Activated naive CD4-positive, alpha-beta T cell treated with anti-CD3 and anti-CD28 coated beads, Interleukin-2, amount 50 U/mL, for 24 hours (primary cell): ENCODE measurements around the gene PSMC2.

Experiments
- H3K27ac Mint-ChIP-seq: one replicate; pipeline ENCODE4 v1.8.0; 2021; ENCODE audit warnings: mild to moderate bottlenecking, mixed read lengths
- H3K27me3 Mint-ChIP-seq: one replicate; pipeline ENCODE4 v1.8.0; 2021; ENCODE audit warnings: mixed read lengths
- H3K36me3 Mint-ChIP-seq: one replicate; pipeline ENCODE4 v1.8.0; 2021; ENCODE audit warnings: mixed read lengths
- H3K4me1 Mint-ChIP-seq: one replicate; pipeline ENCODE4 v1.8.0; 2021; ENCODE audit warnings: mixed read lengths
- H3K4me3 Mint-ChIP-seq: one replicate; pipeline ENCODE4 v1.8.0; 2021; ENCODE audit warnings: mild to moderate bottlenecking, mixed read lengths
- H3K9me3 Mint-ChIP-seq: one replicate; pipeline ENCODE4 v1.8.0; 2021; ENCODE audit warnings: mixed read lengths

Gene PSMC2

GRCh38 chr7:103346396-103346795 is 1.0 kb upstream of the PSMC2 start:
- Mint-ChIP-seq H3K4me1 (peaks cover 57% of the 10 kb centered on the region), H3K27ac (no peak overlapping the region), H3K9me3 (no peaks in the 10 kb centered on the region), H3K36me3 (peaks cover 13% of the 10 kb centered on the region), H3K4me3 (peak overlapping the region; percentile 20), H3K27me3 (no peaks in the 10 kb centered on the region)

- H3K27me3 Mint-ChIP-seq: no peaks in the 10 kb centered on the region
- H3K4me1 Mint-ChIP-seq: peaks cover 62% of the 10 kb centered on the region
- H3K9me3 Mint-ChIP-seq: no peaks in the 10 kb centered on the region
- H3K4me3 Mint-ChIP-seq: peak overlapping the region; percentile 98
- peak overlapping the region; percentile 56 for H3K27ac Mint-ChIP-seq
- H3K36me3 Mint-ChIP-seq: peaks cover 14% of the 10 kb centered on the region
Measured at GRCh38 chr7:103348452-103348851, 1.0 kb downstream of the PSMC2 start.

- H3K4me3 Mint-ChIP-seq: peak overlapping the region; percentile 98
- H3K9me3 Mint-ChIP-seq: no peaks in the 10 kb centered on the region
- H3K4me1 Mint-ChIP-seq: peaks cover 62% of the 10 kb centered on the region
- H3K36me3 Mint-ChIP-seq: peaks cover 10% of the 10 kb centered on the region
- no peaks in the 10 kb centered on the region for H3K27me3 Mint-ChIP-seq
- no peak overlapping the region for H3K27ac Mint-ChIP-seq
Measured at GRCh38 chr7:103348959-103349358, 1.5 kb downstream of the PSMC2 start.

- peak overlapping the region; percentile 98 for H3K4me3 Mint-ChIP-seq
- no peak overlapping the region for H3K27ac Mint-ChIP-seq
- no peaks in the 10 kb centered on the region for H3K9me3 Mint-ChIP-seq
- peaks cover 8% of the 10 kb centered on the region for H3K36me3 Mint-ChIP-seq
- peaks cover 60% of the 10 kb centered on the region for H3K4me1 Mint-ChIP-seq
- no peaks in the 10 kb centered on the region for H3K27me3 Mint-ChIP-seq
Measured at GRCh38 chr7:103349805-103350204, 2.4 kb downstream of the PSMC2 start.

GRCh38 chr7:103369432-103369831 is 22.0 kb downstream of the PSMC2 start:
- H3K9me3 Mint-ChIP-seq: no peaks in the 10 kb centered on the region
- H3K4me3 Mint-ChIP-seq: no peak overlapping the region
- no peaks in the 10 kb centered on the region for H3K27me3 Mint-ChIP-seq
- H3K36me3 Mint-ChIP-seq: peaks cover 18% of the 10 kb centered on the region
- H3K27ac Mint-ChIP-seq: no peak overlapping the region
- no peaks in the 10 kb centered on the region for H3K4me1 Mint-ChIP-seq

GRCh38 chr7:103373866-103374643 is 26.6 kb downstream of the PSMC2 start:
- no peak overlapping the region for H3K4me3 Mint-ChIP-seq
- no peak overlapping the region for H3K27ac Mint-ChIP-seq
- no peaks in the 10 kb centered on the region for H3K4me1 Mint-ChIP-seq
- H3K9me3 Mint-ChIP-seq: no peaks in the 10 kb centered on the region
- no peaks in the 10 kb centered on the region for H3K36me3 Mint-ChIP-seq
- no peaks in the 10 kb centered on the region for H3K27me3 Mint-ChIP-seq

- no peaks in the 10 kb centered on the region for H3K27me3 Mint-ChIP-seq
- H3K9me3 Mint-ChIP-seq: no peaks in the 10 kb centered on the region
- H3K27ac Mint-ChIP-seq: no peak overlapping the region
- H3K4me3 Mint-ChIP-seq: no peak overlapping the region
- no peaks in the 10 kb centered on the region for H3K4me1 Mint-ChIP-seq
- H3K36me3 Mint-ChIP-seq: no peaks in the 10 kb centered on the region
Measured at GRCh38 chr7:103379270-103379975, 32.0 kb downstream of the PSMC2 start.

GRCh38 chr7:103380395-103381191 is 33.1 kb downstream of the PSMC2 start:
- Mint-ChIP-seq H3K4me1 (no peaks in the 10 kb centered on the region), H3K36me3 (no peaks in the 10 kb centered on the region), H3K4me3 (no peak overlapping the region), H3K9me3 (no peaks in the 10 kb centered on the region), H3K27me3 (no peaks in the 10 kb centered on the region), H3K27ac (no peak overlapping the region)

GRCh38 chr7:103381280-103382031 is 34.0 kb downstream of the PSMC2 start:
- H3K27me3 Mint-ChIP-seq: no peaks in the 10 kb centered on the region
- no peaks in the 10 kb centered on the region for H3K36me3 Mint-ChIP-seq
- no peak overlapping the region for H3K4me3 Mint-ChIP-seq
- H3K4me1 Mint-ChIP-seq: no peaks in the 10 kb centered on the region
- H3K9me3 Mint-ChIP-seq: no peaks in the 10 kb centered on the region
- H3K27ac Mint-ChIP-seq: no peak overlapping the region

- no peaks in the 10 kb centered on the region for H3K4me1 Mint-ChIP-seq
- H3K27me3 Mint-ChIP-seq: no peaks in the 10 kb centered on the region
- no peak overlapping the region for H3K4me3 Mint-ChIP-seq
- no peaks in the 10 kb centered on the region for H3K9me3 Mint-ChIP-seq
- H3K36me3 Mint-ChIP-seq: no peaks in the 10 kb centered on the region
- H3K27ac Mint-ChIP-seq: no peak overlapping the region
Measured at GRCh38 chr7:103382032-103382402, 34.6 kb downstream of the PSMC2 start.

- Mint-ChIP-seq H3K4me3 (no peak overlapping the region), H3K9me3 (no peaks in the 10 kb centered on the region)
Measured at GRCh38 chr7:103387242-103387641, 39.8 kb downstream of the PSMC2 start.

GRCh38 chr7:103388469-103389140 is 41.2 kb downstream of the PSMC2 start:
- Mint-ChIP-seq H3K4me1 (no peaks in the 10 kb centered on the region), H3K36me3 (no peaks in the 10 kb centered on the region), H3K9me3 (no peaks in the 10 kb centered on the region), H3K4me3 (no peak overlapping the region), H3K27ac (no peak overlapping the region), H3K27me3 (peaks cover 1% of the 10 kb centered on the region)

More at GRCh38 chr7:103387242-103387641, 39.8 kb downstream of the PSMC2 start:
- peaks cover 1% of the 10 kb centered on the region for H3K27me3 Mint-ChIP-seq
- no peaks in the 10 kb centered on the region for H3K36me3 Mint-ChIP-seq
- no peak overlapping the region for H3K27ac Mint-ChIP-seq
- H3K4me1 Mint-ChIP-seq: no peaks in the 10 kb centered on the region

GRCh38 chr7:103389263-103389662 is 41.8 kb downstream of the PSMC2 start:
- Mint-ChIP-seq H3K9me3 (no peaks in the 10 kb centered on the region), H3K27ac (no peak overlapping the region), H3K27me3 (peaks cover 1% of the 10 kb centered on the region), H3K4me3 (no peak overlapping the region), H3K4me1 (no peaks in the 10 kb centered on the region), H3K36me3 (no peaks in the 10 kb centered on the region)

GRCh38 chr7:103391150-103391549 is 43.7 kb downstream of the PSMC2 start:
- H3K27me3 Mint-ChIP-seq: peaks cover 1% of the 10 kb centered on the region
- no peaks in the 10 kb centered on the region for H3K9me3 Mint-ChIP-seq
- no peaks in the 10 kb centered on the region for H3K36me3 Mint-ChIP-seq
- no peak overlapping the region for H3K4me3 Mint-ChIP-seq
- no peaks in the 10 kb centered on the region for H3K4me1 Mint-ChIP-seq
- no peak overlapping the region for H3K27ac Mint-ChIP-seq

- no peak overlapping the region for H3K27ac Mint-ChIP-seq
- no peaks in the 10 kb centered on the region for H3K4me1 Mint-ChIP-seq
- no peaks in the 10 kb centered on the region for H3K36me3 Mint-ChIP-seq
- peaks cover 1% of the 10 kb centered on the region for H3K27me3 Mint-ChIP-seq
- H3K9me3 Mint-ChIP-seq: no peaks in the 10 kb centered on the region
- H3K4me3 Mint-ChIP-seq: no peak overlapping the region
Measured at GRCh38 chr7:103391976-103392375, 44.5 kb downstream of the PSMC2 start.
